GM21825 (cell line): Measurements from ENCODE around the gene RNF208.

Experiments
- ATAC-seq: cut with Tn5 transposase; IDR thresholded peaks from one replicate; pipeline ENCODE4 v1.9.1; 2021; ENCODE audit warnings: mild to moderate bottlenecking, moderate library complexity; ENCODE audit not compliant: unreplicated experiment

Gene RNF208

DNA sequence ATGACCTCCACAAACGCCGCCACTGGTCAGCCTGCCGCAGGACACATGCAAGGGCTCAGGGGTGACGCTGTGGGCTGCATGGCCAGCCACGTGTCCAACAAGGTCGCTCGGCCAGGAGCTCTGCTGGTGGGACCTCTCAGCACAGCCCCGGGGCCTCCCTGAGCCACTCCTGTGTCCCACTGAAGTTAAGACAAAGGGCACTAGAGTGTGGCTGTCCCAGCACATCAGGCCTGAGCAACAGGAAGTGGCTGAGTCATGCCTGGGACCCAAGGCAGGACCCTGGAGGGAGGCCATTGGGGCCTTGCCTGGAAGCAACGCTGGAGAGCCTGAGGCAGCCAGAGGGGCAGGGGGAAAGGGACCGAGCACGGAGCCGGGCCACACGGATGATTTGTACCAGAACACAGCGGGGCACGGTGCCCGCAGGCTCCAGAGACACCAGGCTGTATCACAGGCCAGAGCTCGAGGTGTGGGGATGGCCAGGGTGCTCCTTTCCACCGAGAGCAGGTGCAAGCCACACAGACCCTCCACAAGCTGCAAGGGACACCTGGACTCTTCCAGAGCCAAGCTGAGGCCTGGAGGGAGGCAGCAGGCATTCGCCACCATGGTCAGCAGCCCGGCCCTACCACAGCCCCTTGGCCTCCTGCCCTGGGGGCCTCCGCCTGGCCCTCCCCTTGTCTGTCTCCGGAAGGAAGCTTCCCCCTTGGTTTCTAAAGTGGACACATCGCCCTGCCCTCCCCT, 43.7 kb downstream of the RNF208 start:
- no peak for ATAC-seq

GRCh38 chr9:137176302-137177182, 45.5 kb downstream of the RNF208 start:
- no peak for ATAC-seq

GRCh38 chr9:137175345-137175961, 46.6 kb downstream of the RNF208 start:
- no peak for ATAC-seq

- ATAC-seq: no peak
These were observed 47.2 kb downstream of the RNF208 start for GRCh38 chr9:137174722-137175293.

GRCh38 chr9:137173796-137174664, 48.0 kb downstream of the RNF208 start:
- no peak for ATAC-seq

DNA sequence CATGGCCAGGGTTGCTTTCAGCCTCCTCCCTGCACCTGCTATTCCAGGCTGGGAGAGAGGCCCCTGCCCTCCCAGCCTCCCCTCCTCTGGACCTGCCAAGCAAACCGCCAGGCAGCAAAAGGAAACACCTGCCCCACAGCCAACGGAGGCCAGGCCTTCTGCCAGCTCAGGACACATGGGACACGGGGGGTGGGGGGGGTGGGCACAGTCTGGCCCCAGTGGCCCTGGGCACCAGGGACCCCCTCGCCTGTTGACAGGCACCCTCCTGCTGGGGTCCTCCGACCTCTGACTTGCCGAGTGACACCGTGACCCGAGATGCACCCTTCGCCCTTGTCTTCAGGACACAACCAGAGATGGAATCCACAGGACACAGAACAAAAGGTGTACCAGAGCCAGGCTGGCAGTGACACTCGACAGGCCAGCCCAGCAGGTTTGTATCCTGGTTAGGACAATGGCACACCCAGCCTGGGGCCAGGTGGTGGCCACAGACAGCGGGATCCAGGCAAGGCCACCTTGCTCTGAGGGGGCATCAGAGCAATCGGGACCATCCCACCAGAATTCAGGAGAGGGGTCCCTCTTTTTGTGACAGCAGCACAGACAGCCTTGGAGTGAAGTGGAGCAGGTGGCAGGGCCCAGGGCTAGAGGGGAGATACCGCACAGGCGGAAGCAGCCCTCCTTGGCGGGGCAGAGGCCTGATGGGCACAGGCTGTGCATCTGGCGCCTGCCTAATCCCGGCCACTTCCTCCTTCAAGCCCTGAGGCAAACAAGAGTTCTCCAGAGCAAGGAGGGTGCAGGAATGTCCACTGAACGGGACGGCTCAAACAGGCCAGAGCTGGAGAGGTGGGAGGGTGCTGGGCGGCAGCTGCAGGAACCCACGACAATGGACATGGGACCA, 48.9 kb downstream of the RNF208 start:
- no peak for ATAC-seq

DNA sequence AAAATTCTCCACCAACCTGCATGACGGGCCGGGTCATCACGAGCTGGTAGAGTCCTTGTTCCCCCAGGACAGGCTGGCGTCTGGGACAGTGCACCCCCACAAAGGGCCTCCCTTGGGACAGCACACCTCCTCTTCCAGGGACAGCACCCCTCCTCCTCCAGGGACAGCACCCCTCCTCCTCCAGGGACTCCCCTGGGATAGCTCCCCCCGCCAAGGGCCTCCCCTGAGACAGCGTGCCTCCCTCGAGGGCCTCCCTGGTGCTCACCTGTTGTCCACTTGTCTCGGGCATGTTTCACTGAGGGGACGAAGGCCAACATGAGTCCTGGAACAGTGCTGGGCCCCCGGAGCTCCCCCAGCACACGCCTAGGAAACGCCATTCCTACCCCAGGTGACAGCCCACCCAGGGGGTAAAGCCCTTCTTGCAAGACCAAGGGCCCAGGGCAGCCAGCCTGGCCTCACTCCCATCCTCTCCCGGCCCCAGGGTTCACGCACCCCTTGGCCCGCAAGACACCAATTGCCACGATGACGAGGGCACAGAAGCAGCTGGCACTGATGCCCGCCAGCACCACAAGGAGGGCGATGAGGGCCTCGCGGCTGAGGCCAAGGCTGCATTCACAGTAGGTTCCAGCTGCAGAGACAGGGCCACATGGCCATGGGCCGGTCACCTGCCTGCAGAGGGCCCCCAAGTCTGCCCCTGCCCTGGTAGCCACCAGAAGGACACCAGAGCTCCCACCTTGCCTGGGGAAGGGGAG, 50.7 kb downstream of the RNF208 start:
- no peak for ATAC-seq

GRCh38 chr9:137170486-137171148, 51.4 kb downstream of the RNF208 start:
- no peak for ATAC-seq
